Ovary (tissue), 3 donors: ENCODE results near the gene PNPO.

ENCODE experiments used
- CTCF ChIP-seq, 3 donors: fragments of 450-650 bp in 2 of 3; fragments of 200-600 bp in 1 of 3; IDR thresholded peaks; one replicate each; pipeline versions ENCODE4 v1.5.1 to v1.8.0; 2016 to 2022; ENCODE audit warnings: antibody characterized with exemption in 3 of 3, mild to moderate bottlenecking in 1 of 3
- EP300 ChIP-seq: sonication (generic); formaldehyde crosslinking; IDR thresholded peaks from one replicate; pipeline ENCODE4 v1.6.1; 2017; ENCODE audit warnings: antibody characterized with exemption
- POLR2A ChIP-seq: fragments of 450-650 bp; IDR thresholded peaks from one replicate; pipeline ENCODE4 v1.6.1; 2017; ENCODE audit warnings: antibody characterized with exemption, mild to moderate bottlenecking, moderate library complexity
- donor health status: DM: no; HTN: no; CAD: no.

- no peak for TF ChIP-seq EP300
- TF ChIP-seq CTCF (IDR thresholded peaks at IDR 0.05): no peak
- no peak for TF ChIP-seq POLR2A
Observed at GRCh38 chr17:47929218-47930000, 12.0 kb upstream of the PNPO start.
